GM12873 (cell line): ENCODE data around the gene CGB7.

Experiments used
- CTCF ChIP-seq: IDR thresholded peaks from 2 replicates; pipeline ENCODE4 v1.5.1; 2012; ENCODE audit warnings: low read depth, mild to moderate bottlenecking, moderate library complexity, low read length, control low read depth; ENCODE audit not compliant: insufficient read depth; ENCODE audit errors: missing control alignments

Gene CGB7

GRCh38 chr19:49010453-49010852, 47.1 kb downstream of the CGB7 start:
- no peak for TF ChIP-seq CTCF

GRCh38 chr19:49009828-49010227, 47.7 kb downstream of the CGB7 start:
- no peak for TF ChIP-seq CTCF

- no peak for TF ChIP-seq CTCF
Observed at GRCh38 chr19:49006905-49007304, 50.6 kb downstream of the CGB7 start.

- TF ChIP-seq CTCF, result no peak
Observed at GRCh38 chr19:49004964-49005614, 52.5 kb downstream of the CGB7 start.
